Measurements from ENCODE around the gene RXFP1.
"Not testable (repeated sequence)": the region's sequence is repeated elsewhere in the genome, so short reads cannot be mapped to it uniquely, and the experiment has no call there.

RXFP1 gene

GRCh38 chr4:158621729-158622128 lies 100.0 kb downstream of the RXFP1 start:
- no peak for DNase-seq

GRCh38 chr4:158622251-158622650 lies 100.6 kb downstream of the RXFP1 start:
- no peak for DNase-seq

DNA sequence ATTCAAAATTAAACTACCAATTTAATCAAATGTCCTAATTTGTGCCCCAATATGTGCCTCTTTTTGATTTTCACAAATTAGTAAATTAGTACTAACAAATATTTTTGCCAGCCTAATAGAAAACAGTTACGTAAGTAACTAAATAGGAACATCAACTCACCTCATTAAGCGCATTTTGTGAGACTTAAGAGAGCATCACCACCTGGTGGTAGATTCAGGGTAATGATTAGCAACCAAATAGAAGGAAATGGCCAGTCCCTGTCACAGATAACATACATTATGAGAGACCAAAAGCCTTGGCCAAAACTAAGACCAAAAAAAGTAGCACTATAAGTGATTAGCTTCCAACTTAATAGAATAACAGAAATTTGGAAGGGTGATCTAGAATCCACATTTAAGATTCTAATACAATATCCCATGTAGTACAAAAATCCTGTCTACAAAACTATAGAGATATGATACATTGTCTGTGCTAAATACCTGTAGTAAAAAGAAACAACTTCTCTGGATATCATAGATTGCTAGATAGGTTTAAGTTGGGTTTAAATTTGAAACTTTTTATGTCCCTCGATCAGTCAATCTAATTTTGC lies 103.3 kb downstream of the RXFP1 start:
- no peak for DNase-seq

GRCh38 chr4:158625544-158625943 lies 103.9 kb downstream of the RXFP1 start:
- no peak for DNase-seq

- no peak for DNase-seq
These were observed 109.2 kb downstream of the RXFP1 start for GRCh38 chr4:158630893-158631292.

DNA sequence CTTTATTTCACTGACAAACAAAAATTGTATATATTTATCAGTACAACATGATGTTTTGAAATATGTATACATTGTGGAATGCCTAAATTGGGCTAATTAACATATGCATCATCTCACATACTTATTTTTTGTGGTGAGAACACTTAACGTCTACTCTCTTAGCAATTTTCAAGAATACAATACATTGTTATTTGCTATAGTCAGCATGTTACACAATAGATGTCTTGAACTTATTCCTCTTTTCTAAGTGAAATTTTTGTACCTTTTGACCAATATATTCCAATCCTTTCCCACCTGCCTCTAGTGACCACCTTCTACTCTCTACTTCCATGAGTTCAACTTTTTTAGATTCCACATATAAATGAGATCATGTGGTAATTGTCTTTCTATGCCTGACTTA lies 114.9 kb downstream of the RXFP1 start:
- no peak for DNase-seq

- no peak for DNase-seq
These were observed 122.7 kb downstream of the RXFP1 start for GRCh38 chr4:158644356-158644755.

GRCh38 chr4:158644760-158645159 lies 123.1 kb downstream of the RXFP1 start:
- DNase-seq, result no peak

GRCh38 chr4:158649111-158649680 lies 127.5 kb downstream of the RXFP1 start:
- DNase-seq, result no peak

- DNase-seq, result no peak
These were observed 131.2 kb downstream of the RXFP1 start for GRCh38 chr4:158652920-158653319.

- no peak for DNase-seq
These were observed 134.8 kb downstream of the RXFP1 start for GRCh38 chr4:158656439-158656838.

DNA sequence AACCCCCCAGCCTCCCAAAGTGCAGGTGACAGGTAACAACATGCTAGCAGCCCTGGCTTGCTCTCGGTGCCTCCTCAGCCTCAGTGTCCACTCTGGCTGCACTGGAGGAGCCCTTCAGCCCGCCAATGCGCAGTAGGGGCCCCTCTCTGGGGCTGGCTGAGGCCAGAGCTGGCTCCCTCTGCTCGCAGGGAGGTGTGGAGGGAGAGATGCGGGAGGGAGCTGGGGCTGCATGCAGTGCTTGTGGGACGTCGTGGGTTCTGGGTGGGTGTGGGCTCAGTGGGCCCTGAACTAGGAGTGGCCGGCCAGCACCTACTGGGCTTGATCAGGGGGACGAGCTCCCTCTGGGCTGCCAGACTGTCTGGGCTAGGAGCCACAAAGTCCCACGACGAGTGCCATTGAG lies 135.6 kb downstream of the RXFP1 start:
- no peak for DNase-seq

GRCh38 chr4:158663255-158663654 lies 141.6 kb downstream of the RXFP1 start:
- not testable (repeated sequence) for DNase-seq

- DNase-seq, result not testable (repeated sequence)
These were observed 142.3 kb downstream of the RXFP1 start for GRCh38 chr4:158663707-158664625.

- DNase-seq, result no peak
These were observed 143.1 kb downstream of the RXFP1 start for GRCh38 chr4:158664806-158665205.

GRCh38 chr4:158666892-158667291 lies 145.2 kb downstream of the RXFP1 start:
- no peak for DNase-seq

DNA sequence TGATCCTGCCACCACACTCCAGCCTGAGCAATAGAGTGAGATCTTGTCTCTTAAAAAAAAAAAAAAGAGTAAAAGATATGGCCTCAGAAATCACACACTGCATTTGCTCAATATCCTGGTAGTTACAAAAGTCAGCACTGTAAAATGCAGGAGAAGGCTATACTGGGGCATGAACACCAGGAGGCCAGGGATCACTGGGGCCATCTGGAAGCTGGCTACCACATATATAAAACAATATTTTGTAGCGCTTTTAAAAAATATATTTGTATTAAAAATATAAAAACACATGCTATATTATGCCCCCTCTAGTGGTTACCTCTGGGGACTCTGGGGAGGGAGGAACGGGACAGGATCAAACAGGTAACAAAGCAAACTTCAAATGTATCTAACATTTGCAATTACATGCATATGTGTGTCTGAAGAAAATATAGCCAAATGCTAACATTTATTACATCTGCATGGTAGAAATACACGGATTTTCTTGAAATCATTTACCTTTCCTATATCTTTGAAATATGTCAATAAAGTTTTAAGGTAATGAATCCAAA lies 146.0 kb downstream of the RXFP1 start:
- no peak for DNase-seq

DNA sequence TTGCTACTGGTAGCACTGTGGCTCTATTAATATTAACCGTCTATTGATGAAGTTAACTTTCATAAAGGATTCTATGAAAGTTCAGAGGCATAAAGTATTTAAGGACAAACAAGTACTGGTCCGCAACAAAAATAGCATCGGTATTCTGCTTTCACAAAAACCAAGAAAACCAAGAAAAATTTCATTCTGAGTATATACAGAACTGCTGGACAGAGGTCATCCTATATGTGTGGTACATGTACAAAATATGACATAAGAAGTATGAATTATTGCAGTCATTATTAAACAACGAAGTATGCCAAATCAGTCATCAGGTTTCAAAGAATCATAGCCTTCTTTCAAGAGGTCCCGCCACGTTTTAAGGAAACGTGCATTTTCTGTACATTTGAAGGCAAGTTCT lies 147.6 kb downstream of the RXFP1 start:
- DNase-seq, result no peak

DNA sequence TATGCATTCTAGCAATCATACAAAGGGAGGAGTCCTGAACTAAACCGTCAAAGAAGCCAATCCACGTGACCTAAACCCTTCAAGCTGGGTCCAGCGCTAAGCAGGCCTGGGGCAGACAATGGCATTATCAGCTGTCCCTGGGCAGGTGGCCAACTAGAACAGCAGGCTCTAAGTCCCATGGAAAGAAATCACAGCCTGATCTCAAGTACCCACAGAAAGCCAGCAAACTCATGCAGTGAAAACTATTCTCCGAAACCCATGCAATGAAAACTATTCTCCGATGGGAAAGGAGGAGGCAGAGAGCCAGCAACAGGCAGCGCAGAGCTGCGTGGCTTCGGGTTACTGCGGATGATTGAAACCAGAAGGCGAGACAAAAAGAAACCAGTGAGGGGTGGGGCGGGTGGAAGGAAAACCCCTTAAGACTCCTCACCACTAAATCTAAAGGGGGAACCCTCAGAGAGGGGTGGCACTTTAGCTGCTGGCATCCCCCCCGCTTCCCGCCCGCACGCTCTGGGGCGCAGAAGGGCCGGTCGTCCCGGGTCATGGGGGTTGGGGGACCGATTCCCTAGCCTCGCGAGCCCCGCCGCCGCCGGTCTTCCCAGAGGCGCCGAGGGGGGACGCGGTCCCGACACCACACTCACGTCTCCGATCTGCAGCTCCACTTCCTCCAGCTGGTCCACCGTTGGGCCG lies 149.4 kb downstream of the RXFP1 start:
- no peak for DNase-seq

DNA sequence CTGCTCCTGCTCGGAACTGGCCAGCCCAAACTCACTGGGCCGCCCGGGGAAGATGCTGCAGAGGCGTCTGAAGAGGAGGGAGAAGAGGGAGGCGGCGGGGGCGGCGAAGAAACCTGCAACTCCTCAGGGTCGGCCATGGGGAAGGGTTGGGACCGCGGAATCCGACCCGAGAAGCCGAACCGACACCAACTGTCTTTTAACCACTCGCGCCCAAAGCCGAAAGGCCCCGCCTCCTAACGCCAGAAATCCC lies 149.9 kb downstream of the RXFP1 start, which contains the start of gene C4orf46:
C4orf46 (minus strand) TSS at position 223 of the 250 bp plus-strand sequence; CDS start at position 137, 86 bp downstream.
- DNase-seq, result no peak

DNA sequence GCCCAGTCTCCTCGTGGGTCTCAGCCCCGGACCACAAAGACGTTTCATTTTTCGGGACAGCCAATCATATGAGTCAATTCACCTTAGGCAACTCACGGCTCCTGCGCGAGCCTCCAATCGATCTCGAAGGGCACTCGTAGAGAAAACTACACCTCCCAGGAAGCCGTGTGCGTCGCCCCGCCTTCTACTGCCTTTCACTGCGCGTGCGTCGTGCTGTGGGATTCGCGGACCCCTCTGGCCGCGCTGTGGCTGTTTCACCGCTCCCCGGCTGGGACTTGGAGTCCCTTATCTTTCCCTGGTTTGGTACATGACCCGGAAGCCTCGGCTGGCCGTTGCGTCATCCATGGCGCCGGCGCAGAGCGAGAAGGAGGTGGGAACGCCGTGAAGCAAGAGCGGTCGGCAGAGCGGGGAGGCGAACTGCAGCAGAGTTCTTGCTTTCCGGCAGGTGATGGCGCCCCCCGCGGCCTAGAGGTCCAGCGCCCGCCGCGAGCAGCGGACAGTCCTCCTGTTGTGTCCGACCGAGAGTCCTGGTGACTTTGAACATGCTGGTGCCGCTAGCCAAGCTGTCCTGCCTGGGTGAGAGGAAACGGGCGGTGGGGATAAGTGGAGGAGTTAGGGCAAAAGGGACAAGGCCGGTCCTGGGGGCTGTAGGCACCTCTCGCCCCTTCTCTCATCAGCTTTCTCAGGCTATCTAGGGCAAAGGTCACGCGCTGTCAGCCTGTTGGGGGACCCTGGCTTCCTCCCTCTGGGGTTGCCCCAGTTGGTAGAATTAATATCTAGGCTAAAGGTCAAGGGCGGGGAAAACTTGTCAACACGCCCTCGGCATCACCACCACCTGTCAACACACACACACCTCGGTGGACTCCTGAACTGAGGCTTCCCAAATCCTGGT lies 150.5 kb downstream of the RXFP1 start, which contains the start of gene ETFDH:
ETFDH (plus strand) TSS at position 382 of the 892 bp plus-strand sequence; CDS start at position 543, 161 bp downstream.
- DNase-seq, result peak; percentile 95

DNA sequence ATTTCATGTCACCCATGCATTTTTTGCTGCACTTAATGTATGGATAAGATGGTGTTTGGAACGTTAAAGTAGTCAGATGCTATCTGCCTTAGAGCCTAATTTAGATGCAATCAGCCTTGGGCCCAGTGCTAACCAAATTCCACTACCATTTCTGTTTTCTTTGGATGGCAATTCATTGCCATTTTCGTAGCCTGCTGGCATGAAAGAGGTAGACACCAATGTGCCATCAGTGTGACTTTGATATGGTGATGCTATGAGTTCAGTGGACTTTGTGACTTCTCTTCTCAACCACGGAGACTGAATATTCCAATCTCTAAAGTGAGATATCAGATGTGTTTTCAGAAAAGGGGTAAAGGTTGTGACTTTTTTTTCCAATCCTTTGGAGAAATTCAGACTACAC lies 152.0 kb downstream of the RXFP1 start:
- DNase-seq, result no peak

Measured in T-helper 9 cell (primary cell).